H1 (cell line): ENCODE results near the gene TTLL5. TPM values are rescaled to one million over a fixed set of nuclear protein-coding genes. Genes with fewer than 3 reads are reported as not detected.

Experiments
- CBX8 ChIP-seq: fragments of 300-800, 300-1000 bp; sonication (generic); IDR thresholded peaks from 2 replicates; pipeline ENCODE4 v1.7.1; 2016; ENCODE audit warnings: low read depth, low read length, borderline replicate concordance
- GABPA ChIP-seq: IDR thresholded peaks from 2 replicates; pipeline ENCODE4 v1.6.1; 2011; ENCODE audit warnings: mild to moderate bottlenecking, low read length, moderate library complexity, borderline replicate concordance; ENCODE audit not compliant: insufficient read depth
- HDAC2 ChIP-seq, 2 experiments: fragments of 300-600 bp in 1 of 2; sonication (generic) in 1 of 2; IDR thresholded peaks; 2 replicates each; pipeline ENCODE4 v1.6.1; 2011 to 2012; ENCODE audit warnings: low read depth in 2 of 2, low read length in 2 of 2, mild to moderate bottlenecking in 2 of 2, moderate library complexity in 2 of 2, borderline replicate concordance in 1 of 2, inconsistent platforms in 1 of 2
- POU5F1 ChIP-seq: IDR thresholded peaks from 2 replicates; pipeline ENCODE4 v1.6.1; 2011; ENCODE audit warnings: low read depth, mild to moderate bottlenecking, low read length, moderate library complexity
- SAP30 ChIP-seq: fragments of 300-600 bp; sonication (generic); IDR thresholded peaks from 2 replicates; pipeline ENCODE4 v1.7.1; 2012; ENCODE audit warnings: low read length, moderate library complexity, mild to moderate bottlenecking, inconsistent platforms; ENCODE audit not compliant: insufficient read depth, insufficient replicate concordance
- polyA plus RNA-seq, 7 experiments: library from polyadenylated mRNA; depleted of rRNA in 3 of 7; stranded (reverse) in 5 of 7; unstranded in 2 of 7; fragments of >200 nt in 5 of 7; fragments of 200-250 nt in 2 of 7; gene quantifications; 1 replicate in 5 of 7; 2 replicates in 1 of 7; 4 replicates in 1 of 7; pipeline versions ENCODE4 v1.2.1 to v1.2.3, GENCODE V29; 2011 to 2013; ENCODE audit warnings: missing spikeins in 2 of 7, mixed read lengths in 2 of 7
- total RNA-seq: library from RNA; stranded (reverse); fragmentation: NEBNext Ultra II Directional; extraction: Animal tissue kit (Norgen Biotek cat#: 25700); gene quantifications from 2 replicates; pipeline ENCODE4 v1.2.1, GENCODE V29; 2021
- TF ChIP-seq, protein P1 (sequence below): fragments of 300-600 bp; sonication (generic); IDR thresholded peaks from 2 replicates; pipeline ENCODE4 v1.7.1; 2012; ENCODE audit warnings: low read length, moderate library complexity, mild to moderate bottlenecking, inconsistent platforms; ENCODE audit not compliant: insufficient replicate concordance
- TF ChIP-seq, protein P2 (sequence below), 3 experiments: IDR thresholded peaks; 1 replicate in 2 of 3; 2 replicates in 1 of 3; pipeline versions ENCODE4 v1.5.1 to v1.6.1; 2011; ENCODE audit warnings: low read length in 3 of 3, mild to moderate bottlenecking in 3 of 3, inconsistent platforms in 2 of 3, low read depth in 1 of 3, moderate library complexity in 1 of 3; ENCODE audit not compliant: insufficient read depth in 1 of 3; ENCODE audit errors: control extremely low read depth in 1 of 3

Gene TTLL5
- total and polyA plus RNA-seq, 2 of the 8 experiments (the other 6 are each of a cell fraction or from before 2014, with no cell fraction given), result 16.1 to 45.9 TPM

DNA sequence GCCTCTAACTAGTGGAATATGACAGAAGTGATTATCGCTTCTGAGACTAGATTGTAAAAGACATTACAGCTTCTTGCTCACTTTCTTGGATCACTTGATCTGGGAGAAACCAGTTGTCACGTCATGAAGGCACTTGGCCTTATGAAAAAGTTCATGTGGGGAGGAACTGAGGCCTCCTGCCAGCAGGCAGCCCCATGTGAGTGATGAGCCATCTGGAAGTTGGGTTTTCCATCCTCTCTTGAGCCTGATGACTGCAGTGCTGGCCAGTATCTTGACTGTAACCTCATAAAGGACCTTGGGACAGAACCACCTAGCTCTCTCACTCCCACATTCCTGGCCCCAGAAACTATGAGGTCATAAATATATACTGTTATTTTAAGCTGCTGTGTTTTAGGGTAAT lies 28.0 kb downstream of the TTLL5 start (continued):
- TF ChIP-seq, protein P1, sequence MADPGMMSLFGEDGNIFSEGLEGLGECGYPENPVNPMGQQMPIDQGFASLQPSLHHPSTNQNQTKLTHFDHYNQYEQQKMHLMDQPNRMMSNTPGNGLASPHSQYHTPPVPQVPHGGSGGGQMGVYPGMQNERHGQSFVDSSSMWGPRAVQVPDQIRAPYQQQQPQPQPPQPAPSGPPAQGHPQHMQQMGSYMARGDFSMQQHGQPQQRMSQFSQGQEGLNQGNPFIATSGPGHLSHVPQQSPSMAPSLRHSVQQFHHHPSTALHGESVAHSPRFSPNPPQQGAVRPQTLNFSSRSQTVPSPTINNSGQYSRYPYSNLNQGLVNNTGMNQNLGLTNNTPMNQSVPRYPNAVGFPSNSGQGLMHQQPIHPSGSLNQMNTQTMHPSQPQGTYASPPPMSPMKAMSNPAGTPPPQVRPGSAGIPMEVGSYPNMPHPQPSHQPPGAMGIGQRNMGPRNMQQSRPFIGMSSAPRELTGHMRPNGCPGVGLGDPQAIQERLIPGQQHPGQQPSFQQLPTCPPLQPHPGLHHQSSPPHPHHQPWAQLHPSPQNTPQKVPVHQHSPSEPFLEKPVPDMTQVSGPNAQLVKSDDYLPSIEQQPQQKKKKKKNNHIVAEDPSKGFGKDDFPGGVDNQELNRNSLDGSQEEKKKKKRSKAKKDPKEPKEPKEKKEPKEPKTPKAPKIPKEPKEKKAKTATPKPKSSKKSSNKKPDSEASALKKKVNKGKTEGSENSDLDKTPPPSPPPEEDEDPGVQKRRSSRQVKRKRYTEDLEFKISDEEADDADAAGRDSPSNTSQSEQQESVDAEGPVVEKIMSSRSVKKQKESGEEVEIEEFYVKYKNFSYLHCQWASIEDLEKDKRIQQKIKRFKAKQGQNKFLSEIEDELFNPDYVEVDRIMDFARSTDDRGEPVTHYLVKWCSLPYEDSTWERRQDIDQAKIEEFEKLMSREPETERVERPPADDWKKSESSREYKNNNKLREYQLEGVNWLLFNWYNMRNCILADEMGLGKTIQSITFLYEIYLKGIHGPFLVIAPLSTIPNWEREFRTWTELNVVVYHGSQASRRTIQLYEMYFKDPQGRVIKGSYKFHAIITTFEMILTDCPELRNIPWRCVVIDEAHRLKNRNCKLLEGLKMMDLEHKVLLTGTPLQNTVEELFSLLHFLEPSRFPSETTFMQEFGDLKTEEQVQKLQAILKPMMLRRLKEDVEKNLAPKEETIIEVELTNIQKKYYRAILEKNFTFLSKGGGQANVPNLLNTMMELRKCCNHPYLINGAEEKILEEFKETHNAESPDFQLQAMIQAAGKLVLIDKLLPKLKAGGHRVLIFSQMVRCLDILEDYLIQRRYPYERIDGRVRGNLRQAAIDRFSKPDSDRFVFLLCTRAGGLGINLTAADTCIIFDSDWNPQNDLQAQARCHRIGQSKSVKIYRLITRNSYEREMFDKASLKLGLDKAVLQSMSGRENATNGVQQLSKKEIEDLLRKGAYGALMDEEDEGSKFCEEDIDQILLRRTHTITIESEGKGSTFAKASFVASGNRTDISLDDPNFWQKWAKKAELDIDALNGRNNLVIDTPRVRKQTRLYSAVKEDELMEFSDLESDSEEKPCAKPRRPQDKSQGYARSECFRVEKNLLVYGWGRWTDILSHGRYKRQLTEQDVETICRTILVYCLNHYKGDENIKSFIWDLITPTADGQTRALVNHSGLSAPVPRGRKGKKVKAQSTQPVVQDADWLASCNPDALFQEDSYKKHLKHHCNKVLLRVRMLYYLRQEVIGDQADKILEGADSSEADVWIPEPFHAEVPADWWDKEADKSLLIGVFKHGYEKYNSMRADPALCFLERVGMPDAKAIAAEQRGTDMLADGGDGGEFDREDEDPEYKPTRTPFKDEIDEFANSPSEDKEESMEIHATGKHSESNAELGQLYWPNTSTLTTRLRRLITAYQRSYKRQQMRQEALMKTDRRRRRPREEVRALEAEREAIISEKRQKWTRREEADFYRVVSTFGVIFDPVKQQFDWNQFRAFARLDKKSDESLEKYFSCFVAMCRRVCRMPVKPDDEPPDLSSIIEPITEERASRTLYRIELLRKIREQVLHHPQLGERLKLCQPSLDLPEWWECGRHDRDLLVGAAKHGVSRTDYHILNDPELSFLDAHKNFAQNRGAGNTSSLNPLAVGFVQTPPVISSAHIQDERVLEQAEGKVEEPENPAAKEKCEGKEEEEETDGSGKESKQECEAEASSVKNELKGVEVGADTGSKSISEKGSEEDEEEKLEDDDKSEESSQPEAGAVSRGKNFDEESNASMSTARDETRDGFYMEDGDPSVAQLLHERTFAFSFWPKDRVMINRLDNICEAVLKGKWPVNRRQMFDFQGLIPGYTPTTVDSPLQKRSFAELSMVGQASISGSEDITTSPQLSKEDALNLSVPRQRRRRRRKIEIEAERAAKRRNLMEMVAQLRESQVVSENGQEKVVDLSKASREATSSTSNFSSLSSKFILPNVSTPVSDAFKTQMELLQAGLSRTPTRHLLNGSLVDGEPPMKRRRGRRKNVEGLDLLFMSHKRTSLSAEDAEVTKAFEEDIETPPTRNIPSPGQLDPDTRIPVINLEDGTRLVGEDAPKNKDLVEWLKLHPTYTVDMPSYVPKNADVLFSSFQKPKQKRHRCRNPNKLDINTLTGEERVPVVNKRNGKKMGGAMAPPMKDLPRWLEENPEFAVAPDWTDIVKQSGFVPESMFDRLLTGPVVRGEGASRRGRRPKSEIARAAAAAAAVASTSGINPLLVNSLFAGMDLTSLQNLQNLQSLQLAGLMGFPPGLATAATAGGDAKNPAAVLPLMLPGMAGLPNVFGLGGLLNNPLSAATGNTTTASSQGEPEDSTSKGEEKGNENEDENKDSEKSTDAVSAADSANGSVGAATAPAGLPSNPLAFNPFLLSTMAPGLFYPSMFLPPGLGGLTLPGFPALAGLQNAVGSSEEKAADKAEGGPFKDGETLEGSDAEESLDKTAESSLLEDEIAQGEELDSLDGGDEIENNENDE, result no peak
- TF ChIP-seq SAP30 (no peak), CBX8 (no peak), POU5F1 (no peak), HDAC2 (IDR thresholded peaks at IDR 0.05; ENCODE audit: borderline replicate concordance in 1 of 2, low read depth in 2 of 2, low read length in 2 of 2) (no peak), GABPA (no peak)
- TF ChIP-seq, protein P2, sequence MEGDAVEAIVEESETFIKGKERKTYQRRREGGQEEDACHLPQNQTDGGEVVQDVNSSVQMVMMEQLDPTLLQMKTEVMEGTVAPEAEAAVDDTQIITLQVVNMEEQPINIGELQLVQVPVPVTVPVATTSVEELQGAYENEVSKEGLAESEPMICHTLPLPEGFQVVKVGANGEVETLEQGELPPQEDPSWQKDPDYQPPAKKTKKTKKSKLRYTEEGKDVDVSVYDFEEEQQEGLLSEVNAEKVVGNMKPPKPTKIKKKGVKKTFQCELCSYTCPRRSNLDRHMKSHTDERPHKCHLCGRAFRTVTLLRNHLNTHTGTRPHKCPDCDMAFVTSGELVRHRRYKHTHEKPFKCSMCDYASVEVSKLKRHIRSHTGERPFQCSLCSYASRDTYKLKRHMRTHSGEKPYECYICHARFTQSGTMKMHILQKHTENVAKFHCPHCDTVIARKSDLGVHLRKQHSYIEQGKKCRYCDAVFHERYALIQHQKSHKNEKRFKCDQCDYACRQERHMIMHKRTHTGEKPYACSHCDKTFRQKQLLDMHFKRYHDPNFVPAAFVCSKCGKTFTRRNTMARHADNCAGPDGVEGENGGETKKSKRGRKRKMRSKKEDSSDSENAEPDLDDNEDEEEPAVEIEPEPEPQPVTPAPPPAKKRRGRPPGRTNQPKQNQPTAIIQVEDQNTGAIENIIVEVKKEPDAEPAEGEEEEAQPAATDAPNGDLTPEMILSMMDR (IDR thresholded peaks at IDR 0.05; ENCODE audit: control extremely low read depth in 1 of 3, insufficient read depth in 1 of 3, low read depth in 1 of 3, low read length in 3 of 3), result no peak
- TF ChIP-seq, all 59 proteins: peak for 0
